Fibroblast of lung (primary cell): ENCODE data around the gene ATP10A. TPM values are rescaled to one million over a fixed set of nuclear protein-coding genes. Genes with fewer than 3 reads are reported as not detected.
A peak's percentile ranks its signal among the peaks of the same experiment; 100 is the strongest.

Experiments
- DNase-seq, 2 donors: peaks; one replicate each; pipeline versions ENCODE4 v3.0.0 to v3.0.0-alpha.2; 2010; ENCODE audit warnings: low read depth in 2 of 2
- H2AFZ ChIP-seq: 2 replicates; pipeline ENCODE4 v1.5.1; 2012; ENCODE audit warnings: low read length, control low read depth, inconsistent platforms
- H3K27ac ChIP-seq: 2 replicates; pipeline ENCODE4 v1.5.1; 2011; ENCODE audit warnings: low read length, control low read depth; ENCODE audit not compliant: insufficient read depth
- H3K27me3 ChIP-seq: 2 replicates; pipeline ENCODE4 v1.5.1; 2011; ENCODE audit warnings: mild to moderate bottlenecking, low read length; ENCODE audit not compliant: control insufficient read depth, insufficient read depth
- H3K36me3 ChIP-seq: 2 replicates; pipeline ENCODE4 v1.5.1; 2011; ENCODE audit warnings: low read length; ENCODE audit not compliant: control insufficient read depth, insufficient read depth
- H3K4me1 ChIP-seq: 2 replicates; pipeline ENCODE4 v1.5.1; 2011; ENCODE audit warnings: low read length; ENCODE audit not compliant: control insufficient read depth, insufficient read depth; ENCODE audit errors: extremely low read depth
- H3K4me2 ChIP-seq: 2 replicates; pipeline ENCODE4 v1.5.1; 2011; ENCODE audit warnings: low read length, control low read depth; ENCODE audit not compliant: insufficient read depth; ENCODE audit errors: extremely low read depth
- H3K4me3 ChIP-seq, 4 experiments: fragments of 200-600 bp in 1 of 4; sonication (generic) in 1 of 4; replicated peaks in 1 of 4; 2 replicates each; pipeline ENCODE4 v1.5.1; 2011 to 2016; ENCODE audit warnings: low read length in 4 of 4, low read depth in 3 of 4, mild to moderate bottlenecking in 3 of 4, control low read depth in 2 of 4, inconsistent platforms in 1 of 4, mixed read lengths in 1 of 4; ENCODE audit not compliant: insufficient read depth in 1 of 4; ENCODE audit errors: control extremely low read depth in 1 of 4
- H3K79me2 ChIP-seq: 2 replicates; pipeline ENCODE4 v1.5.1; 2012; ENCODE audit warnings: mild to moderate bottlenecking, low read length, inconsistent platforms; ENCODE audit not compliant: control insufficient read depth, insufficient read depth
- H3K9ac ChIP-seq: 2 replicates; pipeline ENCODE4 v1.5.1; 2011; ENCODE audit warnings: mild to moderate bottlenecking, low read length, control low read depth; ENCODE audit not compliant: insufficient read depth
- H3K9me3 ChIP-seq: 2 replicates; pipeline ENCODE4 v1.5.1; 2012; ENCODE audit warnings: low read depth, low read length; ENCODE audit not compliant: control insufficient read depth, insufficient read depth
- H4K20me1 ChIP-seq: 2 replicates; pipeline ENCODE4 v1.5.1; 2011; ENCODE audit warnings: low read length; ENCODE audit not compliant: control insufficient read depth, insufficient read depth; ENCODE audit errors: extremely low read depth
- CTCF ChIP-seq, 2 donors: IDR thresholded peaks in 1 of 2; conservative IDR thresholded peaks in 1 of 2; 1 replicate in 1 of 2; 2 replicates in 1 of 2; pipeline ENCODE4 v1.5.1; 2011 to 2012; ENCODE audit warnings: low read length in 2 of 2, control low read depth in 1 of 2, inconsistent platforms in 1 of 2, low read depth in 1 of 2, mild to moderate bottlenecking in 1 of 2
- EZH2 ChIP-seq: IDR thresholded peaks from 2 replicates; pipeline ENCODE4 v1.5.1; 2012; ENCODE audit warnings: low read length, control low read depth, mild to moderate bottlenecking; ENCODE audit errors: missing control alignments
- polyA plus RNA-seq, 2 donors: library from polyadenylated mRNA; depleted of rRNA in 1 of 2; stranded (reverse) in 1 of 2; unstranded in 1 of 2; fragments of >200 nt; gene quantifications; 2 replicates each; pipeline ENCODE4 v1.2.1, GENCODE V29; 2011 to 2012; ENCODE audit warnings: missing spikeins in 1 of 2
- total RNA-seq: library from RNA; depleted of rRNA; stranded (reverse); fragments of >200 nt; gene quantifications from 2 replicates; pipeline ENCODE4 v1.2.1, GENCODE V29; 2014

The ATP10A gene
- total and polyA plus RNA-seq, 2 donors (not counting 1 experiment from before 2014, with no cell fraction given), result 12.7 to 13.8 TPM

- Histone ChIP-seq H3K4me1 (peaks cover 17% of the 10 kb centered on the region), H3K36me3 (no peaks in the 10 kb centered on the region), H3K79me2 (no peaks in the 10 kb centered on the region), H3K27me3 (no peaks in the 10 kb centered on the region), H3K27ac (no peak overlapping the region), H3K9ac (no peak overlapping the region), H4K20me1 (no peaks in the 10 kb centered on the region), H3K4me3 (no peak overlapping the region), H3K4me2 (no peak overlapping the region), H3K9me3 (no peaks in the 10 kb centered on the region), H2AFZ (no peak overlapping the region)
- DNase-seq, result no peak
- no peak for TF ChIP-seq CTCF (conservative IDR thresholded peaks at IDR 0.05 in 1 of 2, IDR thresholded peaks at IDR 0.05 in 1 of 2; ENCODE audit: low read depth in 1 of 2, low read length in 2 of 2)
These were observed 24.7 kb upstream of the ATP10A start for GRCh38 chr15:25887870-25888269.

GRCh38 chr15:25886498-25887140 is 23.5 kb upstream of the ATP10A start:
- peak; percentile 19 to 70 for DNase-seq
- TF ChIP-seq EZH2 (no peak), CTCF (conservative IDR thresholded peaks at IDR 0.05 in 1 of 2, IDR thresholded peaks at IDR 0.05 in 1 of 2; ENCODE audit: low read depth in 1 of 2, low read length in 2 of 2) (no peak)
- Histone ChIP-seq H3K4me3 (no peak overlapping the region), H3K4me1 (peaks cover 19% of the 10 kb centered on the region), H3K36me3 (no peaks in the 10 kb centered on the region), H3K9me3 (no peaks in the 10 kb centered on the region), H3K27ac (no peak overlapping the region), H4K20me1 (no peaks in the 10 kb centered on the region), H3K79me2 (no peaks in the 10 kb centered on the region), H3K9ac (no peak overlapping the region), H3K4me2 (no peak overlapping the region), H3K27me3 (no peaks in the 10 kb centered on the region), H2AFZ (peak overlapping the region; percentile 13)

- no peak for DNase-seq
- Histone ChIP-seq H3K9ac (no peak overlapping the region), H3K4me3 (no peak overlapping the region), H3K4me1 (peaks cover 19% of the 10 kb centered on the region), H3K4me2 (peak overlapping the region; percentile 48), H3K9me3 (no peaks in the 10 kb centered on the region), H3K27me3 (no peaks in the 10 kb centered on the region), H2AFZ (no peak overlapping the region), H4K20me1 (no peaks in the 10 kb centered on the region), H3K27ac (peak overlapping the region; percentile 35), H3K36me3 (no peaks in the 10 kb centered on the region), H3K79me2 (no peaks in the 10 kb centered on the region)
- no peak for TF ChIP-seq EZH2
- no peak for TF ChIP-seq CTCF (conservative IDR thresholded peaks at IDR 0.05 in 1 of 2, IDR thresholded peaks at IDR 0.05 in 1 of 2; ENCODE audit: low read depth in 1 of 2, low read length in 2 of 2)
These were observed 21.2 kb upstream of the ATP10A start for GRCh38 chr15:25884370-25884769.
